GM12892 (cell line): ENCODE data around the gene SCUBE1.

Experiments used
- POLR2A ChIP-seq: IDR thresholded peaks from 2 replicates; pipeline ENCODE4 v1.6.1; 2011; ENCODE audit warnings: low read depth, low read length, control low read depth
- POLR2AphosphoS5 ChIP-seq: IDR thresholded peaks from 2 replicates; pipeline ENCODE4 v1.6.1; 2011; ENCODE audit warnings: low read depth, low read length, control low read depth

DNA sequence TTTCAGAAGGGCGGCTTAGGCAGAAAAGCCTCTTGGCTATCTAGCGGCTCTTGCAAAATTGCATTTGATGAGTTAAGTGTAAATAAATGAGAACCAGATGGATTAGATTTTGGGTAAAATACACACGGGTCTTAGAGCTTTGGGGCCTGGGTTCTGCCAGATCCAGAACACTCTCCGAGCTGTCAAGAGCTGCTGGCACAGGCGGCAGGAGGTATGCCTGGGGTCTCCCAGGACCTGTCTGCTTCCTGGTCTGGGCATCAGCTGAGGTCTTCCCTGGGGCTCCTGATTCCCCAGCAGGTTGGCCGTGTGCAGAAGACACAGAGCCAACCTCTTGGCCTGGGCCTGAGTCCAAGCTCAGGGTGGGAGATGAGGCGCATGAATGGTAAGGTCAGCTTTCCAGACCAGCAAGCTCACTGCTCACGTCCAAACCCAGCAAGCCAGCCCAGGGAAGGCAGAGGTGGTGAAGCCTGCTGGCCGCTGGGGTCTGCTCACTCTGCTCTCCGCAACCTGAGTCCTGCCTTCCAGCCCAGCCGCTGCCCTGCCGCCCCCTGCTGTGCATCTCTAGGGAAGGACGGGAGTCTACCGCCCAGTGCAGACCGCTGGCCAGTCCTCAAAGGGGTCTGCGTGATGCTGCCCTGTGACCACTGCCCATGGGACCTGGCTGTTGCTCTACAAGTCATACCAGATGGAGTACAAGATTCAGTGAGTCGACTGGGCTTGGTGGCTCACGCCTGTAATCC, 44.9 kb downstream of the SCUBE1 start:
- no peak for TF ChIP-seq POLR2A
- no peak for TF ChIP-seq POLR2AphosphoS5
